Heart right ventricle (tissue), 16 donors: ENCODE measurements around the gene ILRUN. TPM values are rescaled to one million over a fixed set of nuclear protein-coding genes. Genes with fewer than 3 reads are reported as not detected.
"Not testable (repeated sequence)": the region's sequence is repeated elsewhere in the genome, so short reads cannot be mapped to it uniquely, and the experiment has no call there.

Source experiments
- ATAC-seq, 8 donors: fragments of 200-7000 bp; cut with Tn5 transposase; one replicate each; pipeline ENCODE4 v1.9.1; 2020; ENCODE audit warnings: mild to moderate bottlenecking in 8 of 8, moderate library complexity in 8 of 8, moderate number of reproducible peaks in 1 of 8
- DNase-seq, 2 donors: peaks; one replicate each; pipeline ENCODE4 v3.0.0-alpha.2; 2020
- H3K27ac ChIP-seq, 10 donors: fragments of 200-600 bp; sonication (generic) in 2 of 10; one replicate each; pipeline versions ENCODE4 v1.5.0 to v1.8.0; 2020 to 2022; ENCODE audit warnings: mild to moderate bottlenecking in 3 of 10
- H3K27me3 ChIP-seq, 7 donors: fragments of 200-600 bp; one replicate each; pipeline ENCODE4 v1.8.0; 2021 to 2022; ENCODE audit warnings: mild to moderate bottlenecking in 2 of 7
- H3K36me3 ChIP-seq, 9 donors: fragments of 200-600 bp; sonication (generic) in 1 of 9; one replicate each; pipeline versions ENCODE4 v1.5.0 to v1.8.0; 2020 to 2022; ENCODE audit warnings: mild to moderate bottlenecking in 2 of 9
- H3K4me1 ChIP-seq, 9 donors: fragments of 200-600 bp; sonication (generic) in 1 of 9; one replicate each; pipeline versions ENCODE4 v1.5.0 to v1.8.0; 2020 to 2022; ENCODE audit warnings: mild to moderate bottlenecking in 4 of 9
- H3K4me3 ChIP-seq, 10 donors: fragments of 200-600 bp; sonication (generic) in 2 of 10; one replicate each; pipeline versions ENCODE4 v1.5.0 to v1.8.0; 2020 to 2022; ENCODE audit warnings: mild to moderate bottlenecking in 7 of 10, moderate library complexity in 2 of 10
- H3K9me3 ChIP-seq, 11 donors: fragments of 200-600 bp in 10 of 11; sonication (generic) in 2 of 11; one replicate each; pipeline versions ENCODE4 v1.5.0 to v1.8.0; 2013 to 2022; ENCODE audit warnings: mild to moderate bottlenecking in 2 of 11, control low read depth in 1 of 11, moderate library complexity in 1 of 11
- WGBS, 2 donors: extraction: QIAGEN DNeasy Blood & Tissue Kit; methylation state at CpG; one replicate each; pipeline ENCODE4 v1.1.7; 2013; ENCODE audit warnings: inconsistent platforms in 1 of 2; 5-methylcytosine and 5-hydroxymethylcytosine counted together
- intact Hi-C, 10 donors: fragments of 100-400 bp; cut with DNase I; formaldehyde crosslinking; loops; one replicate each; pipeline versions ENCODE4 v1.11.1 to v1.14.2; 2022
- polyA plus RNA-seq, 2 donors: library from polyadenylated mRNA; stranded (reverse); fragments of 200-250 nt; gene quantifications; one replicate each; pipeline ENCODE4 v1.2.3, GENCODE V29; 2013
- total RNA-seq, 10 donors: library from RNA; stranded (reverse); fragmentation: NEBNext Ultra II Directional in 3 of 10; extraction: Animal tissue kit (Norgen Biotek cat#: 25700) in 3 of 10; gene quantifications; one replicate each; pipeline versions ENCODE4 v1.2.1 to v1.2.4, GENCODE V29; 2021 to 2023
- TF ChIP-seq, protein P1 (sequence below), 9 donors: fragments of 200-600 bp; sonication (generic) in 2 of 9; IDR thresholded peaks; one replicate each; pipeline versions ENCODE4 v1.5.0 to v1.8.0; 2021 to 2022; ENCODE audit warnings: antibody characterized with exemption in 9 of 9, mild to moderate bottlenecking in 5 of 9, moderate library complexity in 1 of 9
- donor health status: Arrhythmogenic right ventricular cardiomyopathy.
- donor health status: ischemic (EF 13 %, LVEDD 7.1; RV severe dilation, severe dysfunction).
- donor health status: healthy with polysubstance abuse.
- donor health status: DM: no; HTN: yes; CAD: no.
- donor health status: DM: no; HTN: no; CAD: no.
- donor health status: ischemic (EF 25% LVEDD 6.9; RV normal size, moderate dysfunction).
- donor health status: ischemic (EF 25% LVEDD 5.7; RV mildly dilated, moderate dysfunction).
- donor health status: healthy.
- donor health status: DM: yes; HTN: yes; CAD: no.
- donor health status: Ischemic cardiomyopathy.
- donor health status: ischemic (EF 35%, LVEDD 5.7; RV mildly dilated, moderate dysfunction).
- donor health status: nonischemic (EF 11% LVEDD 7.7; RV severe dilation, severe dysfunction).
- donor health status: DM: yes; HTN: yes; CAD: no.
- donor health status: PGD.
- donor health status: ischemic (EF 29% LVEDD 5.4; RV normal size, mild dysfunction).
- donor health status: nonischemic (EF 23%, LVEDD 6.1; RV moderate dilation, normal function).

ILRUN gene
- total and polyA plus RNA-seq, 12 donors: 54.9 to 157 (median 113) TPM

GRCh38 chr6:34657307-34657978 is 39.1 kb downstream of the ILRUN start:
- intact Hi-C loops: loop anchor here in 6 of 10 donors (2.0 to 10.0 kb wide), 3 partner anchors 39 to 97 kb away; partner anchors contain the start of genes ILRUN (in 6 of the 6) and SNRPC (in 1 of the 6)
- TF ChIP-seq, protein P1, sequence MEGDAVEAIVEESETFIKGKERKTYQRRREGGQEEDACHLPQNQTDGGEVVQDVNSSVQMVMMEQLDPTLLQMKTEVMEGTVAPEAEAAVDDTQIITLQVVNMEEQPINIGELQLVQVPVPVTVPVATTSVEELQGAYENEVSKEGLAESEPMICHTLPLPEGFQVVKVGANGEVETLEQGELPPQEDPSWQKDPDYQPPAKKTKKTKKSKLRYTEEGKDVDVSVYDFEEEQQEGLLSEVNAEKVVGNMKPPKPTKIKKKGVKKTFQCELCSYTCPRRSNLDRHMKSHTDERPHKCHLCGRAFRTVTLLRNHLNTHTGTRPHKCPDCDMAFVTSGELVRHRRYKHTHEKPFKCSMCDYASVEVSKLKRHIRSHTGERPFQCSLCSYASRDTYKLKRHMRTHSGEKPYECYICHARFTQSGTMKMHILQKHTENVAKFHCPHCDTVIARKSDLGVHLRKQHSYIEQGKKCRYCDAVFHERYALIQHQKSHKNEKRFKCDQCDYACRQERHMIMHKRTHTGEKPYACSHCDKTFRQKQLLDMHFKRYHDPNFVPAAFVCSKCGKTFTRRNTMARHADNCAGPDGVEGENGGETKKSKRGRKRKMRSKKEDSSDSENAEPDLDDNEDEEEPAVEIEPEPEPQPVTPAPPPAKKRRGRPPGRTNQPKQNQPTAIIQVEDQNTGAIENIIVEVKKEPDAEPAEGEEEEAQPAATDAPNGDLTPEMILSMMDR (IDR thresholded peaks at IDR 0.05): no peak

GRCh38 chr6:34657037-34657306 is 39.6 kb downstream of the ILRUN start:
- intact Hi-C loops: loop anchor here in 6 of 10 donors (2.0 to 10.0 kb wide), 3 partner anchors 40 to 98 kb away; partner anchors contain the start of genes ILRUN (in 6 of the 6) and SNRPC (in 1 of the 6)
- H3K4me3 ChIP-seq: peak overlapping the region in 9 of 10 donors; percentile 28 to 55 (median 49)
- no peaks in the 10 kb centered on the region for H3K27me3 ChIP-seq
- DNase-seq: no peak
- no peak for ATAC-seq
- H3K36me3 ChIP-seq: peaks cover 0 to 25% (median 0%) of the 10 kb centered on the region in 9 donors
- H3K4me1 ChIP-seq: peaks cover 11 to 68% (median 43%) of the 10 kb centered on the region in 9 donors
- WGBS, 2 donors: 3% methylated on average over 1 of the region's 1 CpG
- no peaks in the 10 kb centered on the region for H3K9me3 ChIP-seq
- H3K27ac ChIP-seq: peak overlapping the region; percentile 83 to 96 (median 92)
- TF ChIP-seq, protein P1 (IDR thresholded peaks at IDR 0.05): no peak

More at GRCh38 chr6:34657307-34657978, 39.1 kb downstream of the ILRUN start:
- no peaks in the 10 kb centered on the region for H3K27me3 ChIP-seq
- H3K4me1 ChIP-seq: peaks cover 11 to 68% (median 43%) of the 10 kb centered on the region in 9 donors
- WGBS, 2 donors: 0 to 1% methylated on average over 2 of the region's 2 CpGs
- peak overlapping the region; percentile 83 to 96 (median 92) for H3K27ac ChIP-seq
- H3K9me3 ChIP-seq: no peaks in the 10 kb centered on the region
- peak overlapping the region in 9 of 10 donors; percentile 28 to 55 (median 49) for H3K4me3 ChIP-seq
- peaks cover 0 to 22% (median 0%) of the 10 kb centered on the region in 9 donors for H3K36me3 ChIP-seq
- ATAC-seq: peak; percentile 55 to 85 (median 80)
- DNase-seq: peak in 1 of 2 donors; percentile 63

GRCh38 chr6:34656378-34657036 is 40.1 kb downstream of the ILRUN start:
- peak; percentile 23 to 72 (median 59) for ATAC-seq
- TF ChIP-seq, protein P1 (IDR thresholded peaks at IDR 0.05): no peak
- DNase-seq: peak in 1 of 2 donors; percentile 25
- intact Hi-C loops: loop anchor here in 6 of 10 donors (2.0 to 10.0 kb wide), 3 partner anchors 40 to 98 kb away; partner anchors contain the start of genes ILRUN (in 6 of the 6) and SNRPC (in 1 of the 6)
- Histone ChIP-seq H3K27ac (peak overlapping the region; percentile 83 to 96 (median 92)), H3K4me1 (peaks cover 11 to 65% (median 43%) of the 10 kb centered on the region in 9 donors), H3K4me3 (peak overlapping the region in 9 of 10 donors; percentile 28 to 55 (median 49)), H3K27me3 (no peaks in the 10 kb centered on the region), H3K9me3 (no peaks in the 10 kb centered on the region), H3K36me3 (peaks cover 0 to 28% (median 0%) of the 10 kb centered on the region in 9 donors)
- WGBS, 2 donors: 12 to 16% methylated on average over 5 of the region's 5 CpGs

GRCh38 chr6:34655876-34656377 is 40.6 kb downstream of the ILRUN start:
- not testable (repeated sequence) for H3K27me3 ChIP-seq, DNase-seq, H3K9me3 ChIP-seq
- H3K27ac ChIP-seq: peak overlapping the region; percentile 83 to 96 (median 92)
- WGBS, 2 donors: 51 to 66% methylated on average over 10 to 11 of the region's 11 CpGs
- peak in 5 of 8 donors; percentile 1 to 27 (median 8) for ATAC-seq
- intact Hi-C loops: loop anchor here in 6 of 10 donors (2.0 to 10.0 kb wide), 3 partner anchors 41 to 99 kb away; partner anchors contain the start of genes ILRUN (in 6 of the 6) and SNRPC (in 1 of the 6)
- H3K4me1 ChIP-seq: peaks cover 11 to 64% (median 44%) of the 10 kb centered on the region in 9 donors
- H3K4me3 ChIP-seq: peak overlapping the region in 7 of 10 donors; percentile 30 to 55 (median 51)
- peaks cover 0 to 28% (median 0%) of the 10 kb centered on the region in 9 donors for H3K36me3 ChIP-seq
